Activated T-helper 9 cell treated with anti-CD3 and anti-CD28 coated beads, Interleukin-2, amount 50 U/mL, for 16 hours (primary cell): Measurements from ENCODE around the gene CFAP57.

Experiments
- DNase-seq: peaks from one replicate; pipeline ENCODE4 v3.0.0-alpha.2; 2020; ENCODE audit warnings: low read depth

Gene CFAP57

DNA sequence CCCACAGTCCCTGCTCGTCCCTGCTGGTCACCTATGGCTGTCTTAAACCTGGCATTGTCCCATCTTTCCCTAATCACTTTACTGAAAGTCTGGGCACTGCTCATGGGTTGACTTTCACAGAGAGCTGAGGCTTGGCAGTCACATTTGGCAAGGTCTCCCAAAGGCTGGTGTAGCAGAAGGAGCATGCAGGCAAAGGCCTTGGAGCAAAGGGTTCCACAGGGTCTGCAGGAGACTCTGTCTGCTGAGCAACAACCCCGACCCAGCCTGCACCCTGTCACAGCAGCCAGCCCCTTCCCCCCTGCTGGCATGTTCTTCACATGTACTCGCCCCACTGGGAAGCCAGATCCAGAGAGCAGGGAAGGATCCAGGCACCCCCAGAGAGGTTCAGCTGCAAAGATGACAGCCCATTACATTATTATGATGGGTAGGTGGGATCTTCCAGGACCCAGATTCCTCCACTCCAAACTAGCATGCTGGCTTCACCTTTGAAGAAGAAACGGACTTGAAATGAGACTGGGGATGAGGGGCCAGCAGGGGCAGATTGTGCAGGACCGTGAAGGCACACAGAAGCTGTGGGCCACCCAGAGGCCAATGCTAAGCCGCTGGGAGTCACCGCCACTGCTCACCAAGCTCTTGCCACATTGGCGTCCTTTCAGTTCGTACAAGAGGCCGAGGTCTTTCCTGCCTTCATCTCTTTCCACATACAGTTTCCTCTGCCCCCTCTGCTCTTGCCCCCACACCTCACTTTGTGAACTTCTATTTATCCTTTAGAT is 83.5 kb downstream of the CFAP57 start:
- no peak for DNase-seq

DNA sequence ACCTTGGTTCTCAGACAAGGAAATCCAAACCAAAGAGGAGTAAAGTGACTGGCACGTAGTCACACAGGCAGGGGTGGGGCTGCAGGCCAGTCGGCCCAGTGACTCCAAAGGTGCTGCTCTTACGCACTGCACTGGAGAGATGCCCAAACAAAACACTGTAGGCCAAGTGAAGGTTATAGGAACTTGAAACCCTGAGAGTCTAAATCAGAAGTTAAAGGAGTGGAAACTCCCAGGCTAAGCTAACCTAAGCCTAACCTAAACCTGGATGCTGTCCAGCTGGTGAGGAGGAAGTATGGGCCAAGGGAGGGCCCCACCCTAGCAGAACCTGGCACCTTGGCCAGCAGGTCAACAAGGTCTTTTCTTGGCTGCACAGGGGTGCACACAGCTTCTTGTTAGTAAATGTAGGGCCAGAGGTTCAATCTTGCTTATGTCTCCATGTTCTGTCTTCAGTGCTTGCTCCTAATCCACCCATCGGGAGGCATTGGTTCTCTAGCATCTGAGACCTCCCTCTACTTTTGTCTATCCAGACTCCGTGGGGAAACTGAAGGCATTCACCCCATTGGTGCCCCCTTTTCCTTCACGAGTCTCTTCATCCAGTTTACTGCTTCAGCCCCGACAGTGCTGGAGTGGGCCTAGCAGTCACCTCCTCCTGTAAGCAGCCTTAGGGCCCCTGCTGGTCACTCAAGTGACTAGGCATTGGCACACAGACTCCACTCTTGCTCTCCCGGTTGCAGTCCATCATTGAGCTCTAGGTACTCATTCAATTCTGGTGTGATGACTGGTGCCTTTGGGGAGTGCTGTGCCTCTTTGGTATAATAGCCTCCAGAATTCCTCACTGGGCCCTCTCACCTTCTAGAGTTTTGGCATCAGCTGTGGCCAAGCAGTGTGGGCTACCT is 84.8 kb downstream of the CFAP57 start:
- DNase-seq, result no peak

DNA sequence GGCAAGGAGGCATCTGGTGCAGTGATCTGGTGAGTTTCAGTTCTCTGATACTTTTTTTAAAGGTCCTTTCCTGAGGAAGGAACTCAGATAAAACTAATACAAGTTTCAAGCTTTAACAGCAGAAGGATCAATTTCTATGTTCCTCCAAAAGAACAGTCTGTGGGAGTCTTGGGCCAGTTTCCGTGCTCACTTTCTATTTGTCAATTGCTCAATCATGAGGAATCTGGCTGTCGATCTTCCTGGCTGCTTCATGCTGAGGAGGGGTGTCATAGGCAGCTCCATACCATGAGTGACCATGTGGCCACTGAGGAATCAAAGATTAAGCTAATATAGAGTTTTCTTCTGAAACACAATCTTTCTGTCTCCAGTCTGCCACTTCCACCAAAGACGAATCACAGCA is 86.2 kb downstream of the CFAP57 start:
- DNase-seq, result no peak

DNA sequence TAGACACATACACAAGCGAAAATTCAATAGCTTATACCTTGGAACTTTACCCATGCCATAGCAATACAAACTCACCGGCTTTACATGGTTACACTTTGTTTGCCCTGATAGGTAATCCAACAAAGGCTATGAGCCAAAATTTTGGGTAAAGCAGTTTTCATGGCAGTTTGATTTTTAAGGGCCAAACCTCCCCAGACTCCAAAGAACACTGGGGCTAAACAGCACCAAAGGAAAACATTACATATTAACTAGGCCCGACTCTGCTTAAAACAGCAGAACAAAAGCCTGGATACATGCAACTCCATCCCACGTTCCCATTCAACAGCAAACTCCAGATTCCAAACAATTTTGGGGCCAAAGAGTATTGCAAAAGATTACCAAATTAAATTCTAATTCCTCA is 93.3 kb downstream of the CFAP57 start:
- no peak for DNase-seq

DNA sequence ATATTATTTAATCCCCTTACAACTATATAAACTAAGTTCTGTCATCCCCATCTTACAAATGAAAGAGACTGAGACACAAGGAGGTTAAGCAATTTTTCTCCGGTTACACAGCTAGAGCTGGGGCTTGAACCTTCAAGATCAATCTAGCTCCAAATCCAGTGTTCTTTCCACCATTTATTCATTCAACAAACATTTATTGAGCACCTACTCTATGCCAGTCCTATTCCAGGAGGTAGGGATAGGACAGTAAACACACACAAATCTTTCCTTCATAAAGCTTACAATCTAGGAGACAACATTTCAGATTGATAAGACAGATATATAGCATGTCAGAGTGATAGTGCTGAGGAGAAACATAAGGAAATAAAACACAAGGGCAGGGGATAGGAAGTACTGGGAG is 94.8 kb downstream of the CFAP57 start:
- DNase-seq, result no peak

- no peak for DNase-seq
These were observed 95.2 kb downstream of the CFAP57 start for GRCh38 chr1:43267291-43267805.

DNA sequence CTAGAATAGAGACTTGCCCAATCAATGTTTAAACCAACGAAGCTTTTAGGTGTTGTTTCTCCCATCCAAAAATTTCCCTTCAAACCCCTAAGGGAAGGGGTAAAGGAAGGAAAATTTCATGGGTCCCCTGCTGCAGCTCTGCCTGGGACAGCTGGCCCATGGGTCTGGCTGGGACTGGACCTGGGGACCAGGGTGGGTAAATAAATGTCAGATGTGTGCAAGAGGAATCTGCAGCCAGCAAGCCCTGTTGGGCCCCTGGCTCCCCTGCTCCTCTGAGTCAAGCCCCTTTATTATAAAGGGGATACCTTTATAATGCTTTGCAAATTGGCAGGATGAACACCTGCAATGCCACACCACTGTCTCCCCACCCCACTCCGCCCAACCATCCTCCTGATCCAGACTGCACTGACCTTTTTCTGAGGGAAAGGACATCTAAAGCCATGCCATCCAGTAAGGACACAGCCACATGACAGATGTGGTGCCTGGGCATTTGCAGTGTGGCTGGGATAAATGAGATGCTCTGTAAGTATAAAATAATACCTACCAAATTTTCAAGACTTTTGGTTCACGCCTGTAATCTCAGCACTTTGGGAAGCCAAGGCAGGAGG is 95.8 kb downstream of the CFAP57 start:
- no peak for DNase-seq

- no peak for DNase-seq
These were observed 97.7 kb downstream of the CFAP57 start, which contains the start of gene TMEM125 for GRCh38 chr1:43269627-43270375. Gene TMEM125, plus strand, starts transcription at chr1:43269983. Its CDS starts 2,740 bp downstream, at chr1:43272723.

DNA sequence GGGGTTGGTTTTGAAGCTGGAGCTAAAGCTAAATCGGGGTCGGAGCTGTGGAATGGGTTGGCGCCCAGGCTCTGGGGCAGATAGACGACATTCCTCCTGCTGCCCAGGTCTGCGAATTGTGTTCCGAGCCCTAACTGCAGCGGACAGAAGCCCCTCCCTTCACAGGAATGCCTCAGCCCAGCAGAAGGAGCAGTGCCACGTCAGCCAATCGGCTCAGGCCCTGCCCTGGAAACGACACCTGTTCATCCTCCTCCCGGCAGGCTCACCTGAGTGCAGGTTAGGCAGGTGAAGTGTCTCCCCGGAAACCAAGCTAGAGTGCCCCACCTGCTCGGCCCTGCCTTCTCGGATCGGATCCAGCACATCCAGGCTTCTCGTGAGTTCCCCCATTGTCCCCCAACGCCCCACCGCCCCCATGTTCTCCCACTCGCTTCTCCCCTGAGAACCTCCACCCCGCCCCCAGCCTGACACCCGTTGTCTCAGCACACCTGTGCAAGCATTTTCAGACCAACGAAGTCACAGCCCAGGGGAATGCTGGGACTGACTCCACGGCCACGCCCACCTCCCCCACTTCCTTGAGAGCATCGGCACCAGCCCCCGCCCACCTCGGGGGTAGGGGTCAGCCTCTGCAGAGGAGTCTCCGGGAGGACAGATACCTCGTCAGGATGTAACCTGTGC is 98.4 kb downstream of the CFAP57 start:
- DNase-seq, result no peak

DNA sequence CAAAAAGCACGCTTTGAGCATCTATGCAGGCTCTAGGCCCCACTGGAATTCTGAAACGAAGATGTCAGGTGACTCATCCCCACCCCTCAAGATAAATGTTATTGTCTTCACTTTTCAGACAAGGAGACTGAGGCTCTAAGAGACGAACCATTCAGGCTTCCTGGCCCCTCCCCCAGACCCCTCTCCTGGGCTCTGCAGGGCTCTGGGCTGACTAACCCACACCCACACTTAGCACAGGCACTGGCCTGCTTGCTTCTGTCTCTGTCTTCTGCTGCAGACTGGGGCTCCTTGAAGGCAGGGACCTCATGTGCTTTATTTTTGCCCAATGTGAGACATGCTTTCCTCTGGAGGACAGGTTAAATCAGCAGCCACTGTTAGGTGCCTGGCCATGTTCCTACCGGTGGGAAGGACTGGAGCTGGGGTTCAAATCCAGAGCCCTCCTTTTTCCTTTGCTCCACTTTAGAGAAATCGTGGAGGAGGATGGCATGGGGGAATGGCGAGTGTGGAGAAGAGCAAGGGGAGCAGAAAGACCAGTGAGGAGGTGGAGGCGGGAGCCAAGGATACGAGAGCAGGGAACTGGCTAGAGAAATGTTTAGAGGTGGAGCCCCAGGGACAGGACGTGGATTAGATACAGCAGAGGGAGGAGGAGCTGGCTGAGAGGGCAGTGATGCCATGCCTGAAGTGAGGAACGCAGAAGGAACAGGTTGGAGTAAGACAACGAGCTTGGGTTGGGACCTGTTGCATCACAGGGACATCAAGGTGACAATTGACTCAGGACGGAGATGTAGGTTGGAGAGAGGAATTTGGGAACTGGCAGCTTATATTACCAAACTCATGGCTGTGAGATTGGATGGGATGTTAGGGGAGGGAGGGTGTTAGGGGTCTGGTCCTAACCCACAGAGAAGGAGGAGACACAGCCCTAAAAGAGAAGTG is 99.3 kb downstream of the CFAP57 start:
- no peak for DNase-seq

GRCh38 chr1:43272161-43272560 is 100.0 kb downstream of the CFAP57 start:
- no peak for DNase-seq

DNA sequence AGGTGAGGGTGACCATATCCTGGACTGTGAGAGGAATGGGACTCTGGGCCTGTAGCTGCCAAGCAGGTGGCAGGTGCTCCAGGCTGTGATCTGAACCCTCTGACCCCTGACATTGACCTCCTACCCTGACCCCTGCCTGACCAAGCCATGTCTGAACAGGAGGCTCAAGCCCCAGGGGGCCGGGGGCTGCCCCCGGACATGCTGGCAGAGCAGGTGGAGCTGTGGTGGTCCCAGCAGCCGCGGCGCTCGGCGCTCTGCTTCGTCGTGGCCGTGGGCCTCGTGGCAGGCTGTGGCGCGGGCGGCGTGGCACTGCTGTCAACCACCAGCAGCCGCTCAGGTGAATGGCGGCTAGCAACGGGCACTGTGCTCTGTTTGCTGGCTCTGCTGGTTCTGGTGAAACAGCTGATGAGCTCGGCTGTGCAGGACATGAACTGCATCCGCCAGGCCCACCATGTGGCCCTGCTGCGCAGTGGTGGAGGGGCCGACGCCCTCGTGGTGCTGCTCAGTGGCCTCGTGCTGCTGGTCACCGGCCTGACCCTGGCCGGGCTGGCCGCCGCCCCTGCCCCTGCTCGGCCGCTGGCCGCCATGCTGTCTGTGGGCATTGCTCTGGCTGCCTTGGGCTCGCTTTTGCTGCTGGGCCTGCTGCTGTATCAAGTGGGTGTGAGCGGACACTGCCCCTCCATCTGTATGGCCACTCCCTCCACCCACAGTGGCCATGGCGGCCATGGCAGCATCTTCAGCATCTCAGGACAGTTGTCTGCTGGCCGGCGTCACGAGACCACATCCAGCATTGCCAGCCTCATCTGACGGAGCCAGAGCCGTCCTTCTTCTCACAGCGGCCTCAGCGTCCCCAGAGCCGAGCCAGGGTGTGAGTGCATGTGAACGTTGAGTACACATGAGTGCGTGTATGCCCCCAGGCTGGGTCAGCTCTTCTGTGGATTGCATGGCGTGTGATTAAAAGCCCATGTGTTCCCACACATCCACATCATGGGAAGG is 100.7 kb downstream of the CFAP57 start:
- no peak for DNase-seq

GRCh38 chr1:43273708-43274107 is 101.6 kb downstream of the CFAP57 start:
- DNase-seq, result no peak

GRCh38 chr1:43274125-43274803 is 102.1 kb downstream of the CFAP57 start:
- DNase-seq, result no peak

DNA sequence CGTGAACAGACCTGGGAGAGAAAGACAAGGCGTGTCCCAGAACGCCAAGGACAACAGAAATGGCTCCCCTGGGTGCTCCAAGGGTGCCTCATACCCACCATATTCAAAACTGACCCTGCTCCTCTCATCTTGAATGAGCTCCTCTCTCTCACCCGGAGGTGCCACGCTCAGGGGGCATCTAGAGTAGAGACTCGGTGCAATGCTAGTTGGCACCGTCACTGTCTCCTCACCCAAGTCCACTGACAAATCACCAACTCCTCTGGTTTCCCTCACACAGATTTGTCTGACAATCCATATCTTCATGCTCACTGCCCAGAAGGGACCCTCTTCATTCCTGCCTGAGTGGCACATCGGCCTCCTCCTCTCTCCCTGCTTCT is 102.7 kb downstream of the CFAP57 start:
- DNase-seq, result no peak

DNA sequence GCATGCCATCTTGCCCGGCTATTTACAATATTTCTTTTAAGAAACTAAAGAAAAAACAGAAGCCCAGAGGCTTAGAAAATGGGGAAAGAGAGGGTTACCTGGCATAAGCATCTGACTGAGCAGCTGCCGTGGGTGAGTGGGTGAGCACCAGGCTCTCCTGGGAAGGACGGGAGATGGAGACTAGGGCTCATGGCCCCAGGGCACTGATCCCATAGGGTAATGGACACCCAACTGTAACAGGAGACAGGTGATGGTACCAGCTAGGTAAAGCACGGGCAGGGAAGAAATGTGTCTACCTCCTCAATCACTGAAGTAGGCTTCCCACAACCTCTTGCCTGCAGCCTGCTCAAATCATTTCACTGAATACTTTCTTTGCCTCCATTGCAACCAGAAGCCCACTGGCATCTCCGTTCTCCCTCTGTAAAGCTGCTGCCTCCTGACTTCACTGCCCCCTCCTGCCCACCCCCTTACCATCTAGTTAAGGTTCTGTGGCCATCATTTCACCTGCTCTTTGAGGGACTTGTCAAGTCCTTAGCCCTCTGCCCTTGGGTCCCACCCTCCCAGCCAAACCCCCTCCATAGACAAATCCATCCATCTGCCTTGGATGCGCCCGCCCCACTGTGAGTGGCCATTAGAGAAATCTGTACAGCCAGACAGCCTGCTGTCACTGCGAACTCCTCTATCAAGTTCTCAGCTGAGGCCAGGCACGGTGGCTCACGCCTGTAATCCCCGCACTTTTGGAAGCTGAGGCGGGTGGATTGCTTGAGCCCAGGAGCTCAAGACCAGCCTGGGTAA is 103.9 kb downstream of the CFAP57 start:
- no peak for DNase-seq

DNA sequence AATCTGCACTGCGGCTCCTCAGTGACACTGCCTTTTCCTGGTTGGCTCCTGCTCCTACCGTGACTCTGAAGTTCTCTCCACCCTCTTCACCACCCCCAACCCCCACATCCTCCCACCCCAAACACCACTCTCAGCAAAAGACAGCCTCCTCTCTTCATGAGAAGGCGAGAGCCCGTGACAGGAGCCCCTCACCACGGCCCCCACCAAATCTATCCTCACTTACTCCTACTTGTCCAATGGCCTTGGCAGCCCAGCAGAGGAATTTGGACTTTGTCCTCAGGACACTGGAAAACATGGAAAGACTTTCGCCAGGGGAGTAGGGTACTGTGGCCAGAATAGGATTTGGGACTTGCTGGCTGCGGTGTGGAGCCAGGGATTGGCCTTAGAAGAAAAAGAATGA is 104.5 kb downstream of the CFAP57 start:
- no peak for DNase-seq
